ENCODE measurements around the gene ARL15.

- TF ChIP-seq POLR2A (IDR thresholded peaks at IDR 0.05) (no peak), CTCF (IDR thresholded peaks at IDR 0.05) (no peak)
Observed at GRCh38 chr5:54279960-54280359, 30.4 kb downstream of the ARL15 start.

All from sigmoid colon (tissue), 3 donors.